Parathyroid adenoma (tissue), 2 donors: ENCODE measurements around the gene IQCE.

ENCODE experiments used
- H2AFZ ChIP-seq: fragments of 300-600 bp; sonication (generic); one replicate; pipeline ENCODE4 v1.7.0; 2017; ENCODE audit warnings: antibody characterized with exemption, mild to moderate bottlenecking
- H3K27ac ChIP-seq: fragments of 300-600 bp; sonication (generic); one replicate; pipeline ENCODE4 v1.7.0; 2017
- H3K27me3 ChIP-seq: fragments of 300-600 bp; sonication (generic); one replicate; pipeline ENCODE4 v1.7.0; 2017; ENCODE audit warnings: low read length; ENCODE audit not compliant: control insufficient read depth, insufficient read depth
- H3K36me3 ChIP-seq: fragments of 300-600 bp; sonication (generic); one replicate; pipeline ENCODE4 v1.7.0; 2017; ENCODE audit warnings: low read length; ENCODE audit not compliant: control insufficient read depth, insufficient read depth
- H3K4me1 ChIP-seq: fragments of 300-600 bp; sonication (generic); one replicate; pipeline ENCODE4 v1.7.0; 2017; ENCODE audit warnings: control low read depth
- H3K4me2 ChIP-seq: fragments of 300-600 bp; sonication (generic); one replicate; pipeline ENCODE4 v1.7.0; 2017; ENCODE audit warnings: low read length
- H3K4me3 ChIP-seq: fragments of 300-600 bp; sonication (generic); one replicate; pipeline ENCODE4 v1.7.0; 2017; ENCODE audit warnings: low read depth, low read length
- H3K79me2 ChIP-seq: fragments of 300-600 bp; sonication (generic); one replicate; pipeline ENCODE4 v1.7.0; 2017; ENCODE audit warnings: control low read depth
- H3K9ac ChIP-seq: fragments of 300-600 bp; sonication (generic); one replicate; pipeline ENCODE4 v1.7.0; 2017; ENCODE audit warnings: mild to moderate bottlenecking
- H3K9me3 ChIP-seq: fragments of 300-600 bp; sonication (generic); one replicate; pipeline ENCODE4 v1.7.0; 2017; ENCODE audit warnings: low read length; ENCODE audit not compliant: control insufficient read depth
- CTCF ChIP-seq: fragments of 300-600 bp; sonication (generic); IDR thresholded peaks from one replicate; pipeline ENCODE4 v1.7.0; 2017; ENCODE audit warnings: antibody characterized with exemption, mild to moderate bottlenecking
- donor health status: primary hyperparathyroidism.

The IQCE gene

GRCh38 chr7:2647594-2648172 lies 88.9 kb downstream of the IQCE start:
- Histone ChIP-seq H3K79me2 (no peaks in the 10 kb centered on the region), H3K36me3 (no peaks in the 10 kb centered on the region), H3K27me3 (no peaks in the 10 kb centered on the region), H3K4me1 (no peaks in the 10 kb centered on the region), H3K9me3 (no peaks in the 10 kb centered on the region), H2AFZ (no peak overlapping the region), H3K27ac (no peak overlapping the region), H3K4me2 (no peak overlapping the region), H3K4me3 (no peak overlapping the region), H3K9ac (no peak overlapping the region)
- TF ChIP-seq CTCF = no peak

GRCh38 chr7:2649139-2649838 lies 90.5 kb downstream of the IQCE start:
- H3K4me1 ChIP-seq = no peaks in the 10 kb centered on the region
- no peak overlapping the region for H3K27ac ChIP-seq
- H2AFZ ChIP-seq = no peak overlapping the region
- no peak overlapping the region for H3K9ac ChIP-seq
- no peak overlapping the region for H3K4me3 ChIP-seq
- H3K79me2 ChIP-seq = no peaks in the 10 kb centered on the region
- H3K27me3 ChIP-seq = no peaks in the 10 kb centered on the region
- no peaks in the 10 kb centered on the region for H3K36me3 ChIP-seq
- no peak overlapping the region for H3K4me2 ChIP-seq
- H3K9me3 ChIP-seq = no peaks in the 10 kb centered on the region
- no peak for TF ChIP-seq CTCF

GRCh38 chr7:2649991-2650390 lies 91.2 kb downstream of the IQCE start:
- TF ChIP-seq CTCF = no peak
- Histone ChIP-seq H3K4me2 (no peak overlapping the region), H3K79me2 (no peaks in the 10 kb centered on the region), H3K9ac (no peak overlapping the region), H3K27me3 (no peaks in the 10 kb centered on the region), H2AFZ (no peak overlapping the region), H3K4me3 (no peak overlapping the region), H3K36me3 (no peaks in the 10 kb centered on the region), H3K9me3 (no peaks in the 10 kb centered on the region), H3K4me1 (no peaks in the 10 kb centered on the region), H3K27ac (no peak overlapping the region)

- no peak overlapping the region for H3K9ac ChIP-seq
- H3K27me3 ChIP-seq = no peaks in the 10 kb centered on the region
- no peaks in the 10 kb centered on the region for H3K9me3 ChIP-seq
- no peak overlapping the region for H3K4me2 ChIP-seq
- no peak for TF ChIP-seq CTCF
- no peaks in the 10 kb centered on the region for H3K79me2 ChIP-seq
- no peak overlapping the region for H2AFZ ChIP-seq
- H3K4me1 ChIP-seq = no peaks in the 10 kb centered on the region
- no peak overlapping the region for H3K4me3 ChIP-seq
- no peaks in the 10 kb centered on the region for H3K36me3 ChIP-seq
- H3K27ac ChIP-seq = no peak overlapping the region
These were observed 91.7 kb downstream of the IQCE start for GRCh38 chr7:2650451-2650850.

GRCh38 chr7:2651336-2651735 lies 92.6 kb downstream of the IQCE start:
- no peak overlapping the region for H3K4me3 ChIP-seq
- no peaks in the 10 kb centered on the region for H3K9me3 ChIP-seq
- H3K9ac ChIP-seq = no peak overlapping the region
- H3K36me3 ChIP-seq = no peaks in the 10 kb centered on the region
- H2AFZ ChIP-seq = no peak overlapping the region
- TF ChIP-seq CTCF = no peak
- no peak overlapping the region for H3K27ac ChIP-seq
- H3K4me2 ChIP-seq = no peak overlapping the region
- no peaks in the 10 kb centered on the region for H3K27me3 ChIP-seq
- no peaks in the 10 kb centered on the region for H3K79me2 ChIP-seq
- H3K4me1 ChIP-seq = no peaks in the 10 kb centered on the region
